GM10248 (cell line): ENCODE measurements around the gene DGKI.

Experiments used
- CTCF ChIA-PET: fragments of 300-600 bp; sonication (Branson Sonifier 250); formaldehyde crosslinking; extraction: SDS; loops from one replicate; lab custom pipeline; 2021; ENCODE audit warnings: antibody characterized with exemption; lab: Yijun Ruan, JAX
- POLR2A ChIA-PET: fragments of 350-650 bp; sonication (Branson Sonifier 250); formaldehyde crosslinking; extraction: SDS; loops from one replicate; lab custom pipeline; 2020; ENCODE audit warnings: antibody characterized with exemption; lab: Yijun Ruan, JAX
- DNase-seq: peaks from one replicate; pipeline ENCODE4 v3.0.0; 2012; ENCODE audit errors: extremely low spot score
- CTCF ChIP-seq: IDR thresholded peaks from 2 replicates; pipeline ENCODE4 v1.5.1; 2012; ENCODE audit warnings: mild to moderate bottlenecking, low read depth; ENCODE audit errors: extremely low read depth, missing control alignments, control extremely low read depth

The DGKI gene

GRCh38 chr7:137820156-137820555, 26.6 kb downstream of the DGKI start:
- no peak for TF ChIP-seq CTCF
- POLR2A ChIA-PET, result interaction anchor here (0.6 to 1.1 kb wide), 2 partner anchors 9 to 19 kb away, joined by 3 read pairs; no protein-coding TSS in a partner anchor
- no peak for DNase-seq
- CTCF ChIA-PET, result interaction anchor here (1.1 to 4.3 kb wide), 4 partner anchors 10 to 182 kb away, joined by 3 to 22 read pairs (median 6); partner anchors contain the start of gene CREB3L2

DNA sequence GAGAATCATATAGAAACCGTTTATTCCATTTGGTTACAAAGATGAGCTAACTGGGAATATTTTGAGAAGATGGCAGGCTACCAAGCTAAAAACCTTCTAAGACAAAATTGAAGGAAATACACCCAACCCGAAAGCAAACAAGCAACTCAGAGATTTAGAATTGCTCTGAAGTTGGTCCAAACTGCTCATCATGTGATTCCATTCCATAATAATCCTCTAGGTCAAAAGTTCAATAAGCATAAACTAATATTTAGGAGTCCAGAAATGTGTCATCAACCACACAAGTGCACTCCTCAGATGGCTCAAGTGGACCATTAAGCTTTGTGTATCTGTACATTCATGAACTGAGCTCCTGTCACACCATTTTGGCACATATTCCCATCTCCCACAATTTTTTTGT, 28.7 kb downstream of the DGKI start:
- DNase-seq, result no peak
- ChIA-PET POLR2A (no interaction called here), CTCF (interaction anchor here (0.7 to 3.5 kb wide), 10 partner anchors 9 to 162 kb away, joined by 3 to 16 read pairs (median 4); no protein-coding TSS in a partner anchor)
- TF ChIP-seq CTCF, result no peak

GRCh38 chr7:137816696-137817320, 30.0 kb downstream of the DGKI start:
- POLR2A ChIA-PET, result no interaction called here
- TF ChIP-seq CTCF, result peak; percentile 23
- CTCF ChIA-PET, result interaction anchor here (0.9 to 4.7 kb wide), 6 partner anchors 8 to 158 kb away, joined by 3 to 23 read pairs (median 8); no protein-coding TSS in a partner anchor
- DNase-seq, result no peak

DNA sequence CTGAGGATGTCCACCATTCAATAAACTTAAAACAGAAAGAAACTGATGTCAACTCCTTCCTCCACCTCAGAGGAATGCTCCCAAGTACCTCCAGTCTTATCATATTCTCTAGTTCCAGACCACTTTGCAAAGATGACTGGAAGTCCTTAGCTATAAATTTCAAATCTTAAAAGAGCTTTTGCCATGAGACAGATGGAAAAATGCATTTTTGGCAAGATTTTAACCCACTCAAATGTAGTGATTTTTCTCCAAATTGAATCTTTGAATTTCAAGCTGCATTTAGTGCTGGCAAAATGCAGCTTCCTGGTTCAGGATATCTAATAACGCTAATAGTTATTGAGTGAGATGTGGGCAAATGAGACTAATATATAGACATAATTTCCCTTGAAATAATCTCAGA, 33.2 kb downstream of the DGKI start:
- ChIA-PET POLR2A (no interaction called here), CTCF (interaction anchor here (1.3 to 4.7 kb wide), 5 partner anchors 9 to 158 kb away, joined by 3 to 23 read pairs (median 7); no protein-coding TSS in a partner anchor)
- no peak for DNase-seq
- TF ChIP-seq CTCF, result no peak

GRCh38 chr7:137810248-137810647, 36.5 kb downstream of the DGKI start:
- no peak for TF ChIP-seq CTCF
- POLR2A ChIA-PET, result no interaction called here
- DNase-seq, result no peak
- CTCF ChIA-PET, result no interaction called here

DNA sequence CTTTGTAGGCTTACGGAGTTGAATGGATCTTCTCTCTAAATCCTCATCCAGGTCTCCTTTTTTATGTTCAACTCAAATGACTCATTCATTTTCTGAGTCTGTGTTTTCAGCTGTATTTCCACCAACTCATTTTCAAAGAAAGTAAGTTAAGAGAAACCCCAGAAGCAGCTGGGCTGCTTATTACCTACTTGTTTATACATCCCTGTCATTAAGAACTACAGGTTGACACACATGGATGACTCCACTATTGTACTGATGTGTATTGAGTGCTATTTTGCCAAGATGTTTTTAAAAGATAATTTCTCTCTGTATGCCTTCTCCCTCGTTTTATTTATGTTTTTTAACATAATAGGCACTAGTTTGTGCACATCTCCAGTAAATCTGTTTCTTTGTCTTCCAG, 41.9 kb downstream of the DGKI start:
- CTCF ChIA-PET, result interaction anchor here (1.2 to 3.5 kb wide), 4 partner anchors 10 to 131 kb away, joined by 3 to 23 read pairs (median 6); no protein-coding TSS in a partner anchor
- POLR2A ChIA-PET, result no interaction called here
- no peak for TF ChIP-seq CTCF
- no peak for DNase-seq
